GM19240 (cell line): ENCODE measurements around the gene RAB40C.
"Not testable (repeated sequence)": the region's sequence is repeated elsewhere in the genome, so short reads cannot be mapped to it uniquely, and the experiment has no call there.

ENCODE experiments used
- DNase-seq: peaks from one replicate; pipeline ENCODE4 v3.0.0; 2011; ENCODE audit warnings: low spot score; ENCODE audit not compliant: insufficient read length

The RAB40C gene

DNA sequence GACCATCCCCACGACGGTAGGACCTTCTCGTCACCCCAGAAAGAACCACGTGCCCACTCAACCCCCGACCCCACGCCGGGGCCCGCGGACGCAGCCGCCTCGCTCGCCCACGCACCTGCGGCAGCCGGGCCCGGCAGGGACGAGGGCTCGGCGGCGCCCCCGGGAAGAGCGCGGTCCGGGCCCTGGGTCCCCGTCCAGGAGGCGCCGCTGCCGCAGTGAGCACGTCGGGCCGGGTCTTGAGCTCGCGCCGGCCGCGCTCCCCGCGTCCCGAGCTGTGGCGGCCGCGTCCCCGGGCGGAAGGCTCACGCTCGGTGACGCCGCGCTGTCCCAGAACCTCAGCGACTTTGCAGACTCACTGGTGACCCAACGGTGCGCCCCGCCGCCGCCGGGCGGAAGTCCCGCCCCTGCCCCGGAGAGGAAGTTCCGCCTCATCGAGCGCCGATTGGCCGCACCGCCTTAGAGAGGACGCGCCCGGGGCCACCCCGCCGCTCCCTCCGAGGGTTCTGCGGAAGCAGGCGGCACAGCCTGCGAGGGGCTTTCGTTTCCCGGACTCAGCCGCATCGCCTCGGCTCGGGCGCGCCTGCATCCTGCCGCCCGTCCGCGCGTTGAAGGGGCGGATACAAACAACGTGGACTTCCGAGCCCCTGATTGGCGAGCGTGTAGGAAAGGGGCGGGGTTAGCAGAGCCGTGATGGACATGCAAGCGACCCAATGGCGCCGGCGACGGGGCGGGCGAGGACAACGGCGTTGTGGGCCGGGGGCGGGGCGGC lies 793 bp upstream of the RAB40C start:
- DNase-seq, result peak; percentile 83

DNA sequence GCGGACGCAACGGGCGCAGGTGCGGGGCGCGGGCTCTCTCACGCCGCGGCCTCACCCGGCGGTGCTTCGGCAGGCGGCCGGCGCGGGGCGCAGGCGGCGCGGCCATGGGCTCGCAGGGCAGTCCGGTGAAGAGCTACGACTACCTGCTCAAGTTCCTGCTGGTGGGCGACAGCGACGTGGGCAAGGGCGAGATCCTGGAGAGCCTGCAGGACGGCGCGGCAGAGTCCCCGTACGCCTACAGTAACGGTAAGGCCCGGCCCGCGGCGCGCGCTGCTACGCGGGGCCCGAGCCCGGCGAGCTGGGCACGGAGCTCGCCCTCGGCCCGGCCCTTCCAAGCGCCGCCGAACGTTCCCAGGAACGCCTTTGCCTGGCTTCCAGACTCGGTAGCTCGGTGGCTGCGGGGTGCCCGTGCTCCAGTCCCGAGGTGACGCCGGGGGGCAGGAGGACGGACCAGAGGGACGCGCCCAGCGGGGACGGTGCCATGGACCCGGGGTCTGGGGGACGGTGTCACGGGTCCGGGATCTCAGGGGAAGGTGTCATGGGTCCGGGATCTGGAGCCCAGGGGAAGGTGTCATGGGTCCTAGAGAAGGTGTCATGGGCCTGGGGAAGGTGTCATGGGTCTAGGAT lies 435 bp downstream of the RAB40C start:
- DNase-seq, result no peak

DNA sequence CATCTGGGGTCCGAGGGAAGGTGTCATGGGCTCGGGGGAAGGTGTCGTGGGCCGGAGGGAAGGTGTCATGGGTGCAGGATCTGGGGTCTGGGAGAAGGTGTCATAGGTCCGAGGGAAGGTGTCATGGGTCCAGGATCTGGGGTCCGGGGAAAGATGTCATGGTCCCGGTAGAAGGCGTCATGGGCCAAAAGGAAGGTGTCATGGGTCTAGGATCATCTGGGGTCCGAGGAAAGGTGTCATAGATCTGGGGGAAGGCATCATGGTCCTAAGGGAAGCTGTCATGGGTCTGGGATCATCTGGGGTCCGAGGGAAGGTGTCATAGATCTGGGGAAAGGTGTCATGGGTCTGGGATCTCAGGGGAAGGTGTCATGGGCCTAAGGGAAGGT lies 942 bp downstream of the RAB40C start:
- DNase-seq, result no peak

DNA sequence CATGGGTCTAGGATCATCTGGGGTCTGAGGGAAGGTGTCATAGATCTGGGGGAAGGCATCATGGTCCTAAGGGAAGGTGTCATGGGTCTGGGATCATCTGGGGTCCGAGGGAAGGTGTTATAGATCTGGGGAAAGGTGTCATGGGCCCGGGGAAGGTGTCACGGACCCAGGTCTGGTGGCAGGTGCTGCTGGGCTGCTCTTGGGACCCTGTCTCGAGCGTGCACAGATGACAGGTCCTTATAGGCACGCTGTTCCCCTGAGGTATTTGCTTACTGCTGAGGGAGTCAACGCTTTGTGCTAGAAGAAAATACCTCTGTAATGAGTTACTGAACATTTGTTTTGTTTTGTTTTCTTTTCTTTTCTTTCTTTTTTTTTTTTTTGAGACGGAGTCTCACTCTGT lies 1.4 kb downstream of the RAB40C start:
- DNase-seq, result no peak

DNA sequence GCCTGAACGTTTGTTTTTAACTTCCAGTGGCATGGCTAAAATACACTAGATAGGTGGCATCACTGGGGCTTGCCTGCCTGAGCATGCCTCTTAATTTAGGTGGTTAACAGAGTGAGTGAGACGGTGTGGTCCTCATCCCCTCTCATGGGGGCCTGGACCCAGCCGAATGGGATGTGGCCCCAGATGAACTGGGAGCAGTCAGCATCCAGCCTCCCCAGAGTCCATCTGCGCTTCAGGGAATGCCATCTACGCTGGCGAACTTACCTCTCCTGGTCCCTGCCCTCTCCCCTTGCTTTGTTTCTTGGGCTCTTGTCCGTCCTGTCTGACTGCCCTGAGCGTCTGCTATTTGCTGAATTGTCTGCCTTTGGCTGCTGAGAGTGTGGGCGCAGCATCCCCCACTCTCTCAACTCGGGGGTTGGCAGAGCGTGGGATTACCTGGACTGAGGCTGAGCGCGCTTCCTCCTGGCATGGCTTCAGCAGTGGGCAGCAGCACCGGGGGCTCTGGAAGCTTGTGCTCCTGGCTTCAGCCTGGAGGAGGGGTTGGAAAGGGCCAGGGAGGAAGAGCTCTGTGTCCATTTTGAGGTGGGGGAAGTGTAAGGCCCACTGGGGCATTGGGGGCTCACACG lies 2.1 kb downstream of the RAB40C start:
- no peak for DNase-seq

DNA sequence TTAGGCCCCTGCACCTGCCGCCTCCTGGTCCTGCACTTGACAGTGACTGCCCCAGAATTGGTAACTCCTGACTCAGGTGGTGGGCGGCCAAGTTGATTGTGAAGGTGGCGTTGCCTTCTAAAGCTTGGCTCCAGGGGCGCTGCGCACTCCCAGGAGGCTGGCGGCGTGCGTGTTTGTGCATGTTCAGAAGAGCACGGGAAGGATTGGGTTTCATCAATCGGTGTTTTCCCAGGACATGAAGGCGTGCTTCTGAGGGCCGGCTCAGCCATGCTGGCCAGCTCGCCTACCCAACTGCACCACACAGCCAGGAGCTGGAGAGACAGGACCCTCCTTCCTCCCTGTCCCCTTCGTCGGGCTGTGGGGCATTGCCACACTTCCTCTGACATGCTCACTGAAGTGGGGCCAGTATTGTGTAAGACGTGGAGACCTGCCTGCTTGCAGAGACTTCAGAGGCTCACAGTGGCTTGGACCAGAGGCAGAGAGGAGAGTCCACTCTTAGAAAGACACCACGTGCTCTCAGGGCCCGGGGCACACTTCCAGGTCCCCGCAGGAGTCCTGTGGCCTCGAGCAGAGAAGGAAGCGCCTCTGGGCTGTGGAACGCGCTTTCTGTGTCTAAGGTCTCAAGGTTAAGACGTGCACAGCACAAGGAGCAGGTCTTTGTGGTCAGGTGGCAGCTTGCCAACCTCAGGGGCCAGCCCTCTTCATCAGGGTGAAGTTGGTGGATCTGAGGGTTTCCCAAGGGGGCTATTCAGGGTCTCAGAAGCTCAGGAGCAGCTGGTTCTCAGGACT lies 2.8 kb downstream of the RAB40C start:
- no peak for DNase-seq

DNA sequence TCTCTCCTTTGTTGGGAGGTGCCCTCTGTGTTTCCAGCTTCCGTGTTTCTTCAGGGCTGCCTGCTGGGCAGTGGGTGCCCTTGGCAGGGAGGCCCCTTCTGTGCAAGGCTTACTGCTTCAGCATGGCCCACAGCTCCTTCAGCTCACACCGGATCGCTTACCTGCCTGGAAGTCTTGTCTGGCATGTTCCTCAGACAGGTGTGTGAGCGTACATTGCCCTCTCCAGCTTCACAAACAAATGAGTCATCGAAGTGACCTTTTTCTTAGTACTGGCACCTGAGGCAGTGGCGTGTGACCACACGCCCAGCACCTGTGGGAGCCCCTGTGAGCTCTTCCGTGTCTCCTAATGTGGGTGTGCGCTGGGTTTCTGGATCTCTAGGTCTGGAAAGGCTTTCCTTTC lies 3.5 kb downstream of the RAB40C start:
- no peak for DNase-seq

DNA sequence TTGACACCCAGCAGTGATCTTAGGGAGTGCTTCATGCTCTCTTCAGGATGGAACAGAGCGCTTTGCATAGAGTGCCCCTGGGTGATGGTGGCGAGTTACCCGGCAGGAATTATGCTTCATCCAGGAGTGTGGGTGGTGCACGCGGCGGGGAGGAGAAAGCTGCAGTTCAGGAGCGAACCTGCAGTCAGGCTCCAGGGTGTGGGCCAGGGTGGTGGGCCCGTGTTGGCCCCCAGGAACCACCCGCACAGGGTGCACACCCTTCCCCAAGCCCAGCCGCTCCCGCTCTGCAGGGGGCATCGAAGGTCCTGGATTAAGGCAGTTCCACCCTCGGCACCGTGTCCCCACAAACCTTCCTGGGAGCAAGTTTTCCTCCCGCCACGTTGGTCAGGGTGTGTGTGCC lies 3.9 kb downstream of the RAB40C start:
- no peak for DNase-seq

DNA sequence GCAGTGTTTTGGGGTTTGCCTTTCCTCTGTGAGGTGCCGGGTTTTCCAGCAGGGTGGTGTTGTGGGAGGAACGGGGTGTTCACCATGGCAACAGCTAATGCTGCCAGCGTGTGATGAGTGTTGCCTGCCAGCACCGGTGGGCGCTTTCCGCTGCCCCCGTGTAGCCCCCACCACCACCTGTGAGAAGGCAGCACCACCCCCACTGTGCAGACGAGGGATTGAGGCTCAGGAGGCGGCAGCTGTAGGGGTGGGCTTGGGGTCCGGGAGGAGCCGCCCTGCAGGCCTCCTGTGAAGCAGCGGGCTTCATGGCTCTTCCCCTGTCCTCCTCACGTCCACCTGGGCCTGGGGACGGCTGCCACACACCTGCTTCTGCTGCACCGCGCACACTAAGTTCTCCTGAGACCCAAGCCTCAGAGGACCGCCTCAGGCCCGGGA lies 5.2 kb downstream of the RAB40C start:
- no peak for DNase-seq

DNA sequence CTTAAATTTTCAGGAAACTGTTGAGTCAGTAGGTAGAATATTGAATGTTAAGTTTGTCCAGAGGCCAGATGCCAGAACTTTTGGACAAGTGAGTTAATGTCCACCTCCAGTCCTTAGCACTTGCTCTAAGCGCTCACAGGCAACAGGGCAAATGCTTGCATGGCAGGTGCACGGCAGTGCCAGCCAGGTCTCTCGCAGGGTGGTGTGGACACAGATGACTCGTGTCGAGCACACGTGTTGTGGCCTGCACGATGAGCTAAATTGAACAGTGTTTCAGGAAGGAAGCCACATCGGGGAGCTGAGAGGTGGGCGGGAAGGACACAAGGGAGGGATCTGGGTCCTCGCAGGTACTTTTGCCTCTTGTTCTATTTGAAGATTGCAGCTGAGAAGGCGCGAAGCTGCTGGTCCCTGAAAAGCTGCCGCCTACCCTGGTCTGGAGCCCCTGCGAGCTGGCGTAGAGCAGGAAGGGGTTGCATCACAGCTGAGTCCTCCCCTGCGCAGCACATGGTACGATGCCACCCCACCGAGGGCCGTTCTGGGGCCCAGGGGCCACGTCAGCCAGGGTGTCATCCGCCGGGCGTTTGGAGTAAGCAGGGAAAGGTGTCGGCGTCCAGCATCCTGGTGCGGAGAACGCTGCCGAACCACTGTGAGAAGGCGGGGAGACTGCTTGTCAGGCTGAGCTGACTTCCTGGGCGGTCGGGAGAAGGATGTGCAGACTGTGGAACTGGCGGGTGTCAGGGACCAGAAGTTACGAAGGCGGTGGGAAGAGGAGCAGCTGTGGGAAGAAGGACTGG lies 6.3 kb downstream of the RAB40C start:
- no peak for DNase-seq

DNA sequence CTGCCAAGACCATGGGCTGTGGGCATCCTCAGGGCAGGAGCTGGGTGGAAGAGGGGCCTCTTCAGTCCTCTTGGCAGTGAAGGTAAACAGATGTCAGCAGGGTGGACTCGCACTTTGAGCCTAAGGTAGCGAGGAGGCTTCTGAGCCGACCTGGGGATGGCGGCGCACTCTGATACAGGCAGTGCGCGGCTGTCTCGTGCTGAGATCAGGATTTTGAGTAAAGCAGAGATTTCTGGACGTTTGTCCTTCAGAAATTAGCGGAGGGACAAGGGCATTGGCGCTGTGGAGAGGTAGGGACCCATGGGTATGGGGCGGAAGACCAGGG lies 6.8 kb downstream of the RAB40C start:
- DNase-seq, result no peak

DNA sequence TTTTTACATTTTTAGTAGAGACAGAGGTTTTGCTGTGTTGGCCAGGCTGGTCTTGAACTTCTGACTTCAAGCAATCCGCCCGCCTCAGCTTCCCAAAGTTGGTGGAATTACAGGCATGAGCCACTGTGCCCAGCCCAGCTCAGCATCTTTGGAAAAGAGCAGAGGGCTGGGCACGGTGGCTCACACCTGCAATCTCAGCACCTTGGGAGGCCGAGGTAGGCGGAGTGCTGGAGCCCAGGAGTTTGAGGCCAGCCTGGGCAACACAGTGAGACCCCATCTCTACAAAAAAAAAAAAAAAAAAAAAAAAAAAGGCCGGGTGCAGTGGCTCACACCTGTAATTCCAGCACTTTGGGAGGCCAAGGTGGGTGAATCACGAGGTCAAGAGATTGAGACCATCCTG lies 7.8 kb downstream of the RAB40C start:
- DNase-seq, result not testable (repeated sequence)

DNA sequence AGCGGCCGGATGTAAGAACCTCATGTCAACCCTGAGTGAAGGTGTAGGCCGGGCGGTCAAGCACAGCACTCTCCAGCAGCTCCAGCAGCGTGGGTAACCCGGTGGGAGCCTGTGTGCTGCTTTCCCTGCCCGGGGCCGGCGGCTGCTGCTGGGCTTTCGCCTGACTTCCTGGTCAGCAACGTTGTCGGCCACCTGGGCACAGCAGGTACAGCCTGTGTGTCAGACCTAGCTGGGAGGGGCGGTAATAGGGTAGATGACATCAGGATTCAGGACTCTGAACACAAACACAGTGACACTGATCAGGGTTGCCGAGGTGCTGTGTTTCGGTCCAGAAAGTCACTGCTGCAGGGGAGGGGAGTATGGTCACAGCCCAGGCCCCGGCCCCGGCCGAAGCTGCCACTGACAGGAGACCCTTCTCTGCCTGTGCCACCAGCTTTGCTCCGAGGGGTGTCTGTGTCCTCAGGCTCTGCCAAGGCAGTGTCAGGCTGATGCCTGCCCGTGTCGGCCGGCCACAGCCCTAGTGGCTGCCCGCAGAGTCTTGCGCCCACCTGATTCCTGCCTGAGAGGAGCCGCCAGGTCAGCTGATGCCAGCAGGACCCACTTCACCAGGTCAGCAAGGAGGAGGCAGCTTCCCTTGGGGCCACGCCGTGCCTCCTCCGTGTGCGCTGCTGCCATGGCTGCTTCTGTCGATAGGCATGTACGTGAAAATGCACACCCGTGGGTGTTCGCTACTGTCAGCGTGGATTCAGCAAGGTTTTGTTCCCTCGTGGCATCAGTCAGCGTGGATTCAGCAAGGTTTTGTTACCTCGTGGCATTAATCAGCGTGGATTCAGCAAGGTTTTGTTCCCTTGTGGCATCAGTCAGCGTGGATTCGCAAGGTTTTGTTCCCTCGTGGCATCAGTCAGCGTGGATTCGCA lies 9.2 kb downstream of the RAB40C start:
- no peak for DNase-seq

DNA sequence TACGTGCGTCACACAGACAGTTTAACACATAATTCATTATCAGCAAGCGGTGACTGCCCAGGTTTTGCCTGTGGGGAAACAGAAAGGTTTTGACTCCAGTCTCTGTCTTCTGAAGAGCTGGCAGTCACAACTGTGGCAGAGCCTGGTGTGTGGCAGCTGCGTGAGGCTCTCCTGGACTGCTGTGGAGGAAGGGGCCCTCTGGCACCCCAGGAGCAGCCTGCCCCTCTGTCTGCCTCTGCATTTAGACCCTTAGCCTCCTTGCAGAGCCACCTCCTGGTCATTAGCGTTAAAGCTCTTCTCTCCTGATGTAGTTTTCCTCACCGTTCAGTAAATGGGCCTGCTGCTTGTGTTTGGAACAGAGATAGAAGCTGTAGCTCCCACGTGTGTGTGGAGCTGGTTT lies 10.9 kb downstream of the RAB40C start:
- no peak for DNase-seq

DNA sequence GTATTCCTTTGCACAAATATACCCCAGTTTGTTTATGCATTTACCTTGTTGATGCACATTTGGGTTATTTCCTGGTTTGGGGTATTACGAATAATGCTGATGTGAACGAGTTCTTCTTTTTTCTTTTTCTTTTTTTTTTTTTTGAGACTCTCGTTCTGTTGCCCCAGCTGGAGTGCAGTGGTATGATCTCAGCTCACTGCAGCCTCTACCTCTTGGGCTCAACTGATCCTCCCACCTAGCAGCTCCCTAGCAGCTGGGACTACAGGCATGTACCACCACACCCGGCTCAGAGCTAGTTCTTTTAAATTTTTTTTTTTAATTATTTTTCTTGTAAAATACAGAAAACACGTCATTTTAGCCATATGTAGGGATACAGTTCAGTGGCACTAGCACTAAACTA lies 14.1 kb downstream of the RAB40C start:
- no peak for DNase-seq

DNA sequence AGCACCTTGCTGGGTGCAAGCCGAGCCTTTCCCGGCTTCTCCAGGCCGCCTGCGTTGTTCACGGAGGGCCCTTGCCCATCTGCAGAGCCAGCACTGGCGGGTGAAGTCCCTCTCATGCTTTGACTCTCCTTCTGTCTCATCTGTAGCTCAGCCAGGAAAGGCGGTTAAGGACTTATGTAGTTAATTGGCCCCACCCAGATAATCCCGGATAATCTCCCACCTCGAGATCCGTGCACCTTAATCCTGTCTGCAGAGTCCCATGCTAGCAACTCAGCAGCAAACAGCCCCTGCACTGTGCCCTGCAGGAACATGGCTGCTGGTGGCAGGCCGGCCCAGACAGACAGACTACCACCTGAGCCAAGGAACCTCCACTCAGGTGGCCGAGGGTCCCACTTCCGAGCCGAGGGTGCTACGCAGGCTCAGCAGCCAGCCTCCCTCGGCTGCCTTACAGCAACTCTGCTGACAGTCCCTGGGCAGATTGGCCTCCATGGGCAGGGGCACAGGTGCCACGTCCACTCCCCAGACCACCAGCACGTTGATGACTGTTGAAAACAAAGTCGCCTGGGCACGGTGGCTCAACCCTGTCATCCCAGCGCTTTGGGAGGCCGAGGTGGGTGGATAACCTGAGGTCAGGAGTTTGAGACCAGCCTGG lies 16.9 kb downstream of the RAB40C start:
- no peak for DNase-seq

DNA sequence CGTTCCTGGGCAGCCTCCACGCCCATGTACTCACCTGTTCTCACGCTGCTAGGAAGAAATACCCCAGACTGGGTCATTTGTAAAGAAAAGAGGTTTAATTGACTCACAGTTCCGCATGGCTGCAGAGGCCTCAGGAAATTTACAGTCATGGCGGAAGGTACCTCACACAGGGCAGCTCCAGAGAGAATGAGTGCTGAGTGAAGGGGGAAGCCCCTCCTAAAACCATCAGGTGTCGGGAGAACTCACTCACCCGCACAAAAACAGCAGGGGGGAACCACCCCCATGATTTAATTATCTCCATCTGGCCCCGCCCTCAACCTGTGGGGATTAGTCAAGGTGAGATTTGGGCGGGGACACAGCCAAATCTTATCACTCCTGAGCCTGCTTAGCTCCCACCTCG lies 18.2 kb downstream of the RAB40C start:
- DNase-seq, result no peak

DNA sequence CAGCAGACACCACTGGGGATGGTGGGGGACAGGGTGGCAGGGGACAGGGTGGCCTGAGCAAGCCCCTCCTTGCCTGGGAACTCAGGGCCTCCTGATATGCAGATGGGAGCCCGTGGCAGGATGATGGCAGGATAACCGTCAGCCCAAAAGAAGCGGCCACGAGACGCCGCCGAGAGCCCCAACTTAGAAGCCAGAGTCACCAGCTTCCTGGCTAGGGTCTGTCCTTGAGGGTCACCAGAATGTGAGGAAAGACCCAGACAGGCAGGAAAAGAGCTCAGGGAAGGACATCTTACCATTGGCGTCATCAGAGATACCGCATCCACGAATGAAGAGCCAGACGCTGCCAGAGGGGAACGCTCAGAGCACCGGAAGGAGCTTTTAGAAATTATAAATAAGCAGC lies 19.4 kb downstream of the RAB40C start:
- DNase-seq, result no peak

DNA sequence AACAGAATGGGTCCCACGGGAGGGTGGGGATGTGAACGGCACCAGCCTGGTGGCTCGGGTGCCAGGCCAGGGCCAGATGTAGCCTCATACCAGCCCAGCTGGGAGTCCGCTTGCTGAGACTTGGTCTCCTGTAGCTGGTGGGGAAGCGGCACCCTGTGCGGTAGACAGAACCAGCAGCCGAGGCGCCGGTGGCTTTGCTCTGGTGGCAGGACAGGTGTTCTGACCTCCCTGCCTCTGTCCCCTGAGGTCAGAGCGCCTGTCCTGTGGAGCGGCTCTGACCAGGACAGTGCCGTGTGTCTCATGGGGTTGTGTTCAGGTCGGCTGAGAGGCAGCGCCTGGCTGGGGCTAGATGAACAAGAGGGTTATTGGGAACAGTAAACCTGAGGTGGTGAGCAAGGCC lies 20.1 kb downstream of the RAB40C start:
- DNase-seq, result no peak
